NCI-H2081 treated with DMSO at 0.1 percent for 48 hours (cell line): ENCODE measurements around the gene CAP2.
"Not testable (repeated sequence)": the region's sequence is repeated elsewhere in the genome, so short reads cannot be mapped to it uniquely, and the experiment has no call there.

ENCODE experiments used
- DNase-seq: peaks from one replicate; lab custom pipeline; 2025; lab: John Stamatoyannopoulos, UW

Gene CAP2

GRCh38 chr6:17440811-17441210, 47.4 kb downstream of the CAP2 start:
- not testable (repeated sequence) for DNase-seq

GRCh38 chr6:17442196-17442595, 48.8 kb downstream of the CAP2 start:
- no peak for DNase-seq

DNA sequence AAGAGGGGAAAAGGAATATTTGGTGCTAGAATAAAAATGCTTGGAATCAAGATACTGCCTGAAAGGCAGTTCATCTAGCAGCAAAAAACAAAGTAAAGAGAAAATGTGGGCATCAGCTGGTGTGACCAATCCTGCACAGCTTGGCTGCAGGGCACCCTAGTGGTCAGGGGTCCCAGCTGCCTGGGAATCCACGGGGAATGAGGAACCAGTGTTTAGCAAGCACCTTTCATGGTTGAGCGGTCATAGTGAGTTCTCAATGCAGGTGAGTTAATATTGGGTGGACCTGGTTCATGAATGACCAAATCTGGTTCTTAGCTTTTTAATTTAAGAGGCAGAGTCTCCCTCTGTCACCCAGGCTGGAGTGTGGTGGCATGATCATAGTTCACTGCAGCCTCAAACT, 53.3 kb downstream of the CAP2 start:
- no peak for DNase-seq

DNA sequence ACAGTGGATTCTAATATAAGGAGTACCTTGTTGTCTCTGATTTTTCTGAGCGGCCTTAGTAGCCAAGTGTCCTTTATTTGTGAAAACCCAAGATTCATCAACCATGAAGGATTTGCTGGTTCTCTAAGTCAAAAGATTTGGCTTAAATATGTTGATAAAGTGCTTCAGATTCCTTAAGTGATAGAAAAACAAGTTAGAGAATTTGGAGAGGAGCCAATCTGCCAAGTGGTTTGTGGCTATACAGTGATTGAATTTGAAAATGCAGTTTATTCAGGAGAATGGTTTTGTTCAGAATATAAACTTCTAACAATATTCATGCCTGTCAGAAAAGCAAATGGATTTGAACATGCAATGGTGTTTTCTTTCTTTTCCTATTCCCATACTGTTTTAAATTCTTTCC, 54.8 kb downstream of the CAP2 start:
- DNase-seq: no peak

GRCh38 chr6:17450397-17450796, 57.0 kb downstream of the CAP2 start:
- DNase-seq: no peak

DNA sequence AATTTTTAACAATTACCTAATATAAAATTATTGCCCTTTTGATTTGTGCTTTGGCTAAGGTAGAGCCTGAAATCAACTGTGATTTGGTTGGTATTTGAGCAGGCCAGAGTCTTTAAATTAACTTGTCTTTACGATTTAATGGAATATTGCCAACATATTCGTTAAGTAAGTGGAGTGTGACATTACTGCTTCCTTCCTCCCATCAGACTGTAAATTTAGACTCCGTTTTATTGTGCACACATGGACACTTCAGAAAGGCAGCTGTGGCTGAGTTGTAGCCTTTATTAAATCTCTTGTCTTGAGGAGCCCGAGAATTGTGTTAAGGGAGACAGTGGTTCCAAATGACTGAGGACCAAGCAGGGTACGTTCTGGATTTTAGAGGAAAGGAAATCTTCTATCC, 57.4 kb downstream of the CAP2 start:
- peak; percentile 6 for DNase-seq

GRCh38 chr6:17452096-17452495, 58.7 kb downstream of the CAP2 start:
- no peak for DNase-seq

- no peak for DNase-seq
Measured at GRCh38 chr6:17454316-17455005, 61.1 kb downstream of the CAP2 start.

DNA sequence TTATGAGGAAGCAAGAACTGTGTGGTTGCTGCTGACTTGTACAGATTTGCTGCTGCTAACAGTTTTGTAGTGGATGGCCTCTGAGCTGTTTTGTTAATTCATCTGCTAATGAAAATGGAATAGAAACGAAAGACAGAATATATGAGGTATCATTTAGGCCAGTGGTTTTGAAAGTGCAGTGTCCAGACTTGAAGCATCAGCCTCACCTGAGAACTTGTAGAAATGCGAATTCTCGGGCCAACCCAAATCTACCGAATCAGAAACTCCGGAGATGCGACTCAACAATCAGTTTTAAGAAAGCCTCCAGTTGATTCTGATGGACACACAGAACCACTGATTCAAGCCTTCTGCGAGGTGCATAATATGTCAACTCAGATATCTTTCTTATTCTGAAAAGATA, 62.5 kb downstream of the CAP2 start:
- no peak for DNase-seq

- DNase-seq: no peak
Measured at GRCh38 chr6:17456711-17457110, 63.3 kb downstream of the CAP2 start.

DNA sequence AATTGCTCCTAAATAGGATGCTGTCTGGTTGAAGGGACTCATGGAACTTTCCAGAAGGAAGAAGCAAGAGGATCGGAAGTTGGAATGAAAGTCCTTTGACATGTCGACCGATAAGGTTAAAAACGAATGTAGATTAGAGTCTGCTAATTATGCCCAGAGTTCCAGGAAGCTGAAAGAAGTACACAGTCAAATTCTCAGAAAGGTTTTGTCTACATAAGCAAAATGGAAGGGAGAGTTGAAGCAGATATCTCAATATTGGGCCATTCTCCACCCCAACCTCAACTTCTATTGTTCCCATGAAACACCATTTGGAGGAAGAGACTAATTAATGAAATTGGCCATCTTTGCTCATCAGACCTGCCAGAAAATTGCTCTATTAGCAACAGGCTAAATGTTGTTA, 64.0 kb downstream of the CAP2 start:
- DNase-seq: no peak

DNA sequence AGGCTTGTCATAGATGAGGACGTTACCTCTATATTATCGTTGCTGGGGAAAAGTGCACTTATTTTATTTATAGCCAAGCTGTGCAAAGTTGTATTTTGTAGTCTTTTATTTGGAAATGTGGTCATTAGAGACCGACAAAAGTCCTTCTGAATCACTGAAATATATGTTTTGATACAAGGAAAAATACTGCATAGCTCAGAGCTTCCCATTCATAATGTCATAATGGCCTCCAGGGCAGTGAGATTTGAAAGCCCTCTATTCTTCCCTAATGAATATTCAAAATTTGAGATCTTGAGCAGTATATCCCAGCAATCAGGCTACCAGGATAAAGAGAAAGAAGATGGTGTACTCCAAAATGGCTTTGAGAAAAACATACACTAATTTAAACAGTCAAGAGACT, 64.6 kb downstream of the CAP2 start:
- no peak for DNase-seq

DNA sequence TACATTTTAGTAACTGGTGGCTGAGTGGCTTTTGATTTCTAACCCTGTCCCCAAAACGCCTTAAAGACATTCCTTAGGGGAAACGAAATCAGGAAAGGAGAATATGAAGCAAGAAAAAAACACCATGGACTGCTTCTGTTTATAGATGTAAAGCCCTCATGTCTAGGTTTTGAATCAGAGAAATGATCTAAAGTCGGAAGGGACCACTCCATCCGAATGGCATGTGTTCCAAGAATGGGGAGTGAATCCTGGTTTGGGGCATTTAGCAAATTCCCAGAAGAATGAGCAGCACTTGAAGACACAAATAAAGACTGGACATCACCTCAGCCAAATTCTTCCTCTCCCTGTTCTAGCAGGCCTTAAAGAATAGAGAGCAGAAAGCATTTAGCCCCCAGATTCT, 65.6 kb downstream of the CAP2 start:
- no peak for DNase-seq

- DNase-seq: no peak
Measured at GRCh38 chr6:17460862-17461261, 67.5 kb downstream of the CAP2 start.

DNA sequence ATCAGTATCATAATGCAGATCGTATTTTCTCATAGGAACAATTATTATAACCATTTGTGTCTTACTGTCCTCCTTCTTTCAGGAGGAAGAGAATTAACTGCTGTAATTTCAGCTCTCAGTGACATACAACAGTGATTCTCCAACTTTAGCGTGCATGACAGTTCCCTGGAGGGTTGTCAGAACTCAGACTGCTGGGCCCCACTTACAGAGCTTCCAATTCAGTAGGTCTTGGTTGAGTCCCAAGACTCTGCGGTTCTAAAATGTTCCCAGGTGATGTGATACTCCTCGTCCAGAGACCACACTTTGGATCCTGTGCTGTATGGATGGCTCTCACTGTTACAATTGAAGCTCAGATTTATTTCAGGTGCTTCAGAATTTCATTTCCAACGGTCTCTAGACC, 72.8 kb downstream of the CAP2 start:
- DNase-seq: no peak

DNA sequence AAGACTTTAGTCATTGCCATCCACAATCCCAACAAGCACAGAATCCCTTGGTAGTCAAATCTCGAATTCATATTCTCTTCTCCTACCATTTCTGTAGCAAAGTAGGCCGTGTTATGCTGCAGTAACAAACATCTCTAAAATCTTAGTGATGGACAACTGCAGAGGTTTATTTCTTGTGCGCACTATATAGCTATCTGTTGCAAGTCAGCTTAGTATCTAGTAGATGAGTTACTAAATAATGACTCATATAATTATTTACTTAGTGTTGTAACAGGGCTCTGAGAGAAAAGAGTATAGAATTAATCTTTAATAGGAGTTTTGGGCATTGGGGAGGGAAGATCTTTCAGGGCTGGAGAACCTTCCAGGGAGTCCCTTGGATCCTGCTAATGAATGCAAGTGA, 73.3 kb downstream of the CAP2 start:
- no peak for DNase-seq

DNA sequence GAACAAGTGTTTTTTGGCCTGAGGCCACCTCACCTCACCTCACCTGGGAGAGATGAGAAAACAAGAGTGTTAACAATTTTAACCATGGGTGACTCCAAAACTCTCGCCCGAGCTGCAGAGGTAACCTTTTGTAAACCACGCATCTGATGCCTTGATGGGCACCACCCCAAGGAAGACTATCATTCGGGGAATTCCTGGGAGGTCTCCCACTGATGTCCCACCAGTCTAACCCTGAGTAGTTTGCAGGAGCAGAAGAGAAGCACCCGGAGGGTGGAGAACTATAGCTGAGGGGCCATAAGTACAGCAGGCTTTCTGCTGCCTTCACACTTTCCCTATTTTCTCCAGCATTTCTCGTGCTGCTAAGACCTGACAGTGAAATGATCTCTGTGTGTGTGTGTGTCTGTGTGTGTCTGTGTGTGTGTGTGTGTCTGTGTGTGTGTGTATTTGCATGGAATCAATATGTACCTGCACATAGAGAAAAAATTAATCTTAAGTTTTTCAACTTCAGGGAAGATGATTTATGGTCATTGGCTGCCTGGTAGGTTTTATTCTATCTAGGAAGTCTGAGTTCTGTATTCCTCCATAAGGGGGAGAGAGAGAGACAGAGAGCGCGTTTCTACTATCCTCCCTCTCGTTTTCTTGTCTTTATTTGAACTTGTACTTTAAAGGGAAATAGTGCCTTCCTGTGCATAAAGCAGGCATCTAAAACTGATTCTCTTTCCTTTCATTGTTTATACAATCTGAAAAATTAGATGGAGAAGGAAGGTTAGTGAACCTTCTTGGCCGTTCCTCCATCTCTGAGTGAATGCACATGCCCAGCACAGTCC, 75.8 kb downstream of the CAP2 start:
- no peak for DNase-seq

DNA sequence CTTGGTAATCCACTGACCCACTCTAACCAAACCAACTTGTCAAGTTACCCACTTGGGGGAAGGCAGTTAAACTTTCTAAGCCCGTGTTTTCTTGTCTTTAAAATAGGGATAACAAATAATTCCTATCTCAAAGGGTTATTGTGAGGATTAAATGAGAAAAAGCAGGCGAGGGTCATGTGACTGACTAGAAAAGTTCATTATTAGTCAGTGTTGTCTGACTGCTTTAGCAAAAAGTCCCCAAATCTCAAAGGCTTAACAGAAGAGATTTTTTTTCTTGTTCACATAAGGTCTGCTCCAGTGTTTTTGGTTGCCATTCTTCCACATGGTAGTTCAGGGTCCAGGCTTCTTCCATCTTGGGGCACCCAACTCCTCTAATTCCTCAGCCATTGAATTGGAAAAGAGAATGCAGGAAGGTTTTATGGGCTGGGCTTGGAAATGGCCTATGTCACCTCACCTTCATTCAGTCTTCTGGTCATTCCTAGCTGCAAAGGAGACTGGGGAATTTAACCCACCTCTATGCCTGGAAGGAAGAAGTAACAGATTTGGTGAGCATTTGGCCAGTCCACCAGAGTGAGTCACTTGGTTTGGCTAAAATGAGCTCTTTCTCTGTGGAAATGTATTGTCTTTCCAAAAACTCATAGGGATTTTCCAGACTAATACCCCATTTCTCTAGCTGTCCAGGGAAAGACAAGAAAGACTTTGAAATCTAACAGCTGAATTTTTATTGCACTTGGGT, 77.0 kb downstream of the CAP2 start:
- no peak for DNase-seq

DNA sequence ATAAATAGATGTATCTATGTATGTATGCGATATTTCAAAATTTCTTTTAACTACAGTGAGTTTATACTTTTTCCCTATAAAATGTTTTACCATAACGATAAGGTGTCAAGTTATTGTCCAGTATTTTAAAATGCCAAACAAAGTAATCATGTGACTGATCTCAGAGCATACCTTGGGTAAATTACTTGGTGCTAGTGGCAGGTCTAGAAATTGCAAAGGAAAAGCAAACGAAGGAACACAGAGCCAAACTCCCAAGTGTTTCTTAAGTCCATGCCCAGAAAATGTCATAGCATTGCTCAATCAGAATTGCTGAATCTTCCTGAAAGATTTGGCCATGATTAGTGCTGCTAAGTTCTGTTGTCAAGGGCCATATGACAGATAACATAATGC, 77.5 kb downstream of the CAP2 start:
- DNase-seq: no peak

- DNase-seq: peak; percentile 11
Measured at GRCh38 chr6:17472653-17473183, 79.3 kb downstream of the CAP2 start.

DNA sequence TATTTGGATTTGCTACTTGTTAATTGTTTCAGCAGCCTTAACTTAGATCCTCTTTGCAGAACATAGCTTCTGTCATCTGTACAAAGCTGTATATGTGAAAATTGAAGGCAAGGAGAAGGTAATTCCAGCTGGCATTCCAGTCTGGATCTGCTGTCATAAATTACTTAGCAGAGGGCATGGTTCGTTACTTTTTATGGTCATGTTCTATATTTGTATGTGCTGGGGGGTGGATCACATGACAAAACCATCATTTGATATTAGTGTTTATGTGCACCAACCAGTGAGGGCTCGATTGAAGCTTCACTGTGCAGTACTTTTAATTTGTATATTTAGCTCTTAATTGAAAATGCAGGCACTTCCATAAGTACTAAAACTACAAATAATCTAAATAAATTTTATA, 80.2 kb downstream of the CAP2 start:
- DNase-seq: peak; percentile 5

DNA sequence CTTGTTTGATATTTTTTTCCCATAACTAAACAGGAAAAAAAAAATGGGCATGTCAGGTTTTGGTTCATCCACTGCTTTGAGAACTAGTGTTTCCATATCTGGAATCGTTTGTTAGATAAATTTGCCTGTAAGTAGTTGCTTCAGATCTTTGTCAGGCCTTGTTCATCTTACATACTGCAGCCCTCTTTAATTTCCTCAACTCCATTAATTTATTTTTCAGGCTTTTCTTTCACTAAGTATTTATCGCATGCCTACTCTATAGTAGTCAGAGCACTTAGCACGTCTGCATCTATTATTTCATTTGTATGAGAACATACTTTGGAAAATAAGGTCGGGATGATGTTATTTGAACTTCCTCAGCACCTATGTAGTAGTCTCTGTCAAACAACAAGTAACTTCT, 80.9 kb downstream of the CAP2 start:
- DNase-seq: no peak
